Trophoblast cell (in vitro differentiated cells and primary cell): ENCODE results near the gene NUP54.

Experiments
- DNase-seq, 2 donors: peaks; one replicate each; pipeline ENCODE4 v3.0.0-alpha.2; 2016
- H2AFZ ChIP-seq: 2 replicates; pipeline ENCODE4 v1.6.1; 2013; ENCODE audit warnings: low read length, moderate library complexity, mild to moderate bottlenecking; ENCODE audit not compliant: insufficient read depth, poor library complexity
- H2AK5ac ChIP-seq: 2 replicates; pipeline ENCODE4 v1.6.1; 2013; ENCODE audit warnings: mild to moderate bottlenecking, low read length
- H2BK120ac ChIP-seq: 2 replicates; pipeline ENCODE4 v1.6.1; 2013; ENCODE audit warnings: low read length, mild to moderate bottlenecking, moderate library complexity; ENCODE audit not compliant: insufficient read depth, poor library complexity
- H2BK12ac ChIP-seq: 2 replicates; pipeline ENCODE4 v1.6.1; 2013; ENCODE audit warnings: mild to moderate bottlenecking, low read length, moderate library complexity
- H2BK5ac ChIP-seq: 2 replicates; pipeline ENCODE4 v1.6.1; 2013; ENCODE audit warnings: low read length, low read depth, moderate library complexity, mild to moderate bottlenecking; ENCODE audit not compliant: poor library complexity
- H3K14ac ChIP-seq: 2 replicates; pipeline ENCODE4 v1.6.1; 2013; ENCODE audit warnings: mild to moderate bottlenecking, low read length
- H3K18ac ChIP-seq: 2 replicates; pipeline ENCODE4 v1.6.1; 2013; ENCODE audit warnings: mild to moderate bottlenecking, low read length
- H3K23ac ChIP-seq: 2 replicates; pipeline ENCODE4 v1.6.1; 2013; ENCODE audit warnings: low read length
- H3K27ac ChIP-seq: 2 replicates; pipeline ENCODE4 v1.5.1; 2013; ENCODE audit warnings: low read depth, mild to moderate bottlenecking, inconsistent platforms, low read length, moderate library complexity
- H3K27me3 ChIP-seq: 2 replicates; pipeline ENCODE4 v1.6.1; 2013; ENCODE audit warnings: inconsistent platforms, mild to moderate bottlenecking, low read length, moderate library complexity; ENCODE audit not compliant: insufficient read depth
- H3K36me3 ChIP-seq, 2 experiments: 1 replicate in 1 of 2; 2 replicates in 1 of 2; pipeline ENCODE4 v1.6.1; 2013; ENCODE audit warnings: low read length in 2 of 2, mild to moderate bottlenecking in 2 of 2, moderate library complexity in 1 of 2; ENCODE audit not compliant: insufficient read depth in 2 of 2, control insufficient read depth in 1 of 2
- H3K4ac ChIP-seq: 2 replicates; pipeline ENCODE4 v1.6.1; 2013; ENCODE audit warnings: low read depth, mild to moderate bottlenecking, low read length, moderate library complexity
- H3K4me1 ChIP-seq, 2 experiments: 1 replicate in 1 of 2; 2 replicates in 1 of 2; pipeline ENCODE4 v1.6.1; 2013; ENCODE audit warnings: low read length in 2 of 2, mild to moderate bottlenecking in 2 of 2, moderate library complexity in 1 of 2; ENCODE audit not compliant: insufficient read depth in 2 of 2, control insufficient read depth in 1 of 2
- H3K4me2 ChIP-seq: 2 replicates; pipeline ENCODE4 v1.6.1; 2013; ENCODE audit warnings: inconsistent platforms, mild to moderate bottlenecking, low read length, moderate library complexity
- H3K4me3 ChIP-seq: 2 replicates; pipeline ENCODE4 v1.5.1; 2013; ENCODE audit warnings: mild to moderate bottlenecking, low read depth, low read length, inconsistent platforms
- H3K79me1 ChIP-seq: one replicate; pipeline ENCODE4 v1.6.1; 2013; ENCODE audit warnings: low read length
- H3K79me2 ChIP-seq: 2 replicates; pipeline ENCODE4 v1.6.1; 2013; ENCODE audit warnings: low read length, mild to moderate bottlenecking; ENCODE audit not compliant: control insufficient read depth, insufficient read depth, poor library complexity
- H3K9ac ChIP-seq: 2 replicates; pipeline ENCODE4 v1.6.1; 2013; ENCODE audit warnings: mild to moderate bottlenecking, low read length
- H3K9me3 ChIP-seq: 2 replicates; pipeline ENCODE4 v1.6.1; 2013; ENCODE audit warnings: low read depth, mild to moderate bottlenecking, control low read depth, inconsistent platforms, low read length; ENCODE audit not compliant: insufficient read depth
- H4K12ac ChIP-seq: 2 replicates; pipeline ENCODE4 v1.6.1; 2013; ENCODE audit warnings: low read depth, mild to moderate bottlenecking, low read length, moderate library complexity
- H4K8ac ChIP-seq: 2 replicates; pipeline ENCODE4 v1.6.1; 2013; ENCODE audit warnings: low read depth, mild to moderate bottlenecking, low read length, moderate library complexity
- H4K91ac ChIP-seq: one replicate; pipeline ENCODE4 v1.6.1; 2013; ENCODE audit warnings: low read depth, mild to moderate bottlenecking, low read length, moderate library complexity
- WGBS: extraction: QIAGEN DNeasy Blood & Tissue Kit; methylation state at CpG from one replicate; pipeline ENCODE4 v1.1.7; 2013; ENCODE audit warnings: missing lambda C conversion rate; ENCODE audit not compliant: insufficient read length, insufficient coverage; ENCODE audit errors: extremely low coverage; 5-methylcytosine and 5-hydroxymethylcytosine counted together

NUP54 gene

GRCh38 chr4:76096076-76096475, 52.1 kb downstream of the NUP54 start:
- Histone ChIP-seq H3K36me3 (no peaks in the 10 kb centered on the region), H3K27me3 (no peaks in the 10 kb centered on the region), H2AFZ (no peak overlapping the region), H4K12ac (no peak overlapping the region), H2AK5ac (no peak overlapping the region), H2BK12ac (no peak overlapping the region), H3K9me3 (no peaks in the 10 kb centered on the region), H4K8ac (no peak overlapping the region), H2BK120ac (no peak overlapping the region), H4K91ac (no peak overlapping the region), H3K9ac (no peak overlapping the region), H3K79me1 (peaks cover 1% of the 10 kb centered on the region), H3K4me1 (no peaks in the 10 kb centered on the region), H3K14ac (no peak overlapping the region), H3K4ac (no peak overlapping the region), H3K27ac (no peak overlapping the region), H3K18ac (no peak overlapping the region), H3K4me2 (no peak overlapping the region), H3K23ac (no peak overlapping the region), H3K4me3 (no peak overlapping the region), H3K79me2 (no peaks in the 10 kb centered on the region), H2BK5ac (no peak overlapping the region)
- peak; percentile 59 to 89 for DNase-seq
- no CpG with 5 or more reads among the region's 3 CpGs for WGBS

GRCh38 chr4:76095568-76095967, 52.6 kb downstream of the NUP54 start:
- Histone ChIP-seq H2AFZ (no peak overlapping the region), H2BK5ac (no peak overlapping the region), H3K27me3 (no peaks in the 10 kb centered on the region), H3K14ac (no peak overlapping the region), H3K79me1 (peaks cover 1% of the 10 kb centered on the region), H3K27ac (no peak overlapping the region), H4K91ac (no peak overlapping the region), H3K4ac (no peak overlapping the region), H2AK5ac (no peak overlapping the region), H3K9me3 (no peaks in the 10 kb centered on the region), H4K12ac (no peak overlapping the region), H3K18ac (no peak overlapping the region), H3K4me3 (no peak overlapping the region), H4K8ac (no peak overlapping the region), H2BK12ac (no peak overlapping the region), H3K23ac (no peak overlapping the region), H3K36me3 (no peaks in the 10 kb centered on the region), H3K9ac (no peak overlapping the region), H3K79me2 (no peaks in the 10 kb centered on the region), H3K4me1 (no peaks in the 10 kb centered on the region), H3K4me2 (no peak overlapping the region), H2BK120ac (no peak overlapping the region)
- DNase-seq = no peak

- no peak overlapping the region for H2BK120ac ChIP-seq
- no peak overlapping the region for H3K14ac ChIP-seq
- H3K27ac ChIP-seq = no peak overlapping the region
- no peaks in the 10 kb centered on the region for H3K27me3 ChIP-seq
- H3K36me3 ChIP-seq = no peaks in the 10 kb centered on the region
- no peak overlapping the region for H4K8ac ChIP-seq
- no peak overlapping the region for H4K12ac ChIP-seq
- H3K9me3 ChIP-seq = no peaks in the 10 kb centered on the region
- H3K79me2 ChIP-seq = no peaks in the 10 kb centered on the region
- peaks cover 1% of the 10 kb centered on the region for H3K79me1 ChIP-seq
- no CpG with 5 or more reads among the region's 2 CpGs for WGBS
- H2BK5ac ChIP-seq = no peak overlapping the region
- H3K4me1 ChIP-seq = no peaks in the 10 kb centered on the region
- no peak overlapping the region for H4K91ac ChIP-seq
- H3K4me2 ChIP-seq = no peak overlapping the region
- H3K9ac ChIP-seq = no peak overlapping the region
- H3K4ac ChIP-seq = no peak overlapping the region
- no peak overlapping the region for H2AK5ac ChIP-seq
- peak in 1 of 2 donors; percentile 18 for DNase-seq
- H2AFZ ChIP-seq = no peak overlapping the region
- no peak overlapping the region for H3K18ac ChIP-seq
- no peak overlapping the region for H3K23ac ChIP-seq
- H2BK12ac ChIP-seq = no peak overlapping the region
- no peak overlapping the region for H3K4me3 ChIP-seq
Observed at GRCh38 chr4:76091052-76091451, 57.1 kb downstream of the NUP54 start.

- Histone ChIP-seq H3K9me3 (no peaks in the 10 kb centered on the region), H4K12ac (no peak overlapping the region), H4K8ac (no peak overlapping the region), H3K4me1 (no peaks in the 10 kb centered on the region), H4K91ac (no peak overlapping the region), H3K9ac (no peak overlapping the region), H3K36me3 (no peaks in the 10 kb centered on the region), H3K14ac (no peak overlapping the region), H3K27me3 (no peaks in the 10 kb centered on the region), H3K4me2 (no peak overlapping the region), H2AK5ac (no peak overlapping the region), H2BK12ac (no peak overlapping the region), H2AFZ (no peak overlapping the region), H3K18ac (no peak overlapping the region), H3K4me3 (no peak overlapping the region), H2BK120ac (no peak overlapping the region), H3K23ac (no peak overlapping the region), H3K79me1 (peaks cover 1% of the 10 kb centered on the region), H3K27ac (no peak overlapping the region), H2BK5ac (no peak overlapping the region), H3K79me2 (no peaks in the 10 kb centered on the region), H3K4ac (no peak overlapping the region)
- peak; percentile 91 to 97 for DNase-seq
- no CpG with 5 or more reads among the region's 7 CpGs for WGBS
Observed at GRCh38 chr4:76090241-76090691, 57.9 kb downstream of the NUP54 start.
